HepG2 (cell line): ENCODE data around the gene HAUS1. TPM values are rescaled to one million over a fixed set of nuclear protein-coding genes. Genes with fewer than 3 reads are reported as not detected.

Experiments used
- ATAC-seq: fragments of 200-7000 bp; cut with Tn5 transposase; 3 replicates; pipeline ENCODE4 v1.9.1; 2020; ENCODE audit warnings: mild to moderate bottlenecking, moderate library complexity
- BruUV-seq: library from RNA; stranded (reverse); fragments of 400-500 nt; replicated peaks from 2 replicates; lab custom pipeline; 2021; lab: Mats Ljungman, UMichigan
- CTCF ChIA-PET: fragments of 300-600 bp; formaldehyde crosslinking; extraction: SDS; loops from one replicate; lab custom pipeline; 2021; ENCODE audit warnings: low total read pairs, inconsistent platforms, low intra/inter-chr PET ratio; lab: Yijun Ruan, JAX
- POLR2A ChIA-PET: fragments of 350-600 bp; sonication (Branson Sonifier 250); formaldehyde crosslinking; loops from one replicate; lab custom pipeline; 2020; ENCODE audit warnings: antibody characterized with exemption, inconsistent platforms; lab: Yijun Ruan, JAX
- DNase-seq: peaks from one replicate; pipeline ENCODE4 v3.0.0-alpha.2; 2015; ENCODE audit warnings: low spot score
- FAIRE-seq: peaks from 3 replicates; lab custom pipeline; 2011; peaks lifted over from hg19 to GRCh38; lab: Jason Lieb, UNC
- H2AFZ ChIP-seq: one replicate; pipeline ENCODE4 v1.6.1; 2011; ENCODE audit warnings: low read length, inconsistent platforms
- H3K27ac ChIP-seq: fragments of 300-600 bp; 3 replicates; pipeline ENCODE4 v1.8.0; 2011; ENCODE audit warnings: mixed run types, mild to moderate bottlenecking, mixed read lengths, low read length, inconsistent platforms; ENCODE audit not compliant: insufficient read depth; ENCODE audit errors: extremely low read length
- H3K27me3 ChIP-seq, 2 experiments: fragments of 200-600 bp in 1 of 2; 2 replicates in 1 of 2; 3 replicates in 1 of 2; pipeline versions ENCODE4 v1.6.0 to v1.8.0; 2011; ENCODE audit warnings: low read length in 2 of 2, mild to moderate bottlenecking in 2 of 2, moderate library complexity in 2 of 2, inconsistent platforms in 1 of 2; ENCODE audit not compliant: insufficient read depth in 2 of 2, control insufficient read depth in 1 of 2
- H3K36me3 ChIP-seq, 2 experiments: fragments of 200-600 bp in 1 of 2; replicated peaks in 1 of 2; 2 replicates in 1 of 2; 3 replicates in 1 of 2; pipeline versions ENCODE4 v1.5.1 to v1.8.0; 2011; ENCODE audit warnings: low read length in 2 of 2, inconsistent platforms in 1 of 2; ENCODE audit not compliant: insufficient read depth in 2 of 2, control insufficient read depth in 1 of 2
- H3K4me1 ChIP-seq: 2 replicates; pipeline ENCODE4 v1.5.1; 2012; ENCODE audit warnings: low read length, inconsistent platforms; ENCODE audit not compliant: insufficient read depth
- H3K4me2 ChIP-seq: 2 replicates; pipeline ENCODE4 v1.6.0; 2011; ENCODE audit warnings: low read depth, low read length, inconsistent platforms
- H3K4me3 ChIP-seq, 3 experiments: fragments of 200-600 bp in 1 of 3; sonication (generic), shearing (Covaris generic) in 1 of 3; replicated peaks in 1 of 3; 2 replicates each; pipeline ENCODE4 v1.5.1; 2011 to 2016; ENCODE audit warnings: low read length in 3 of 3, inconsistent platforms in 2 of 3, low read depth in 2 of 3, mild to moderate bottlenecking in 2 of 3, control low read depth in 1 of 3, mixed read lengths in 1 of 3; ENCODE audit not compliant: insufficient read depth in 1 of 3
- H3K79me2 ChIP-seq: one replicate; pipeline ENCODE4 v1.6.1; 2011; ENCODE audit warnings: low read length, inconsistent platforms; ENCODE audit not compliant: insufficient read depth
- H3K9ac ChIP-seq: 2 replicates; pipeline ENCODE4 v1.6.0; 2011; ENCODE audit warnings: mild to moderate bottlenecking, low read depth, low read length, inconsistent platforms; ENCODE audit not compliant: insufficient read depth
- H3K9me3 ChIP-seq: 2 replicates; pipeline ENCODE4 v1.5.1; 2012; ENCODE audit warnings: mild to moderate bottlenecking, low read length
- H4K20me1 ChIP-seq: 2 replicates; pipeline ENCODE4 v1.6.0; 2011; ENCODE audit warnings: inconsistent platforms, mild to moderate bottlenecking, low read length, moderate library complexity; ENCODE audit not compliant: insufficient read depth
- ARNTL ChIP-seq: sonication (generic); formaldehyde crosslinking; IDR thresholded peaks from 2 replicates; pipeline ENCODE4 v1.4.0; 2020; ENCODE audit warnings: mild to moderate bottlenecking, missing genetic modification reagents
- IRF2 ChIP-seq: IDR thresholded peaks from 2 replicates; pipeline ENCODE4 v1.6.1; 2018; ENCODE audit warnings: missing genetic modification reagents, missing compliant biosample characterization
- MAFF ChIP-seq: IDR thresholded peaks from 2 replicates; pipeline ENCODE4 v1.6.1; 2011; ENCODE audit warnings: low read depth, low read length, improper control_type of control experiment
- RAD51 ChIP-seq: fragments of 450-650 bp; IDR thresholded peaks from 2 replicates; pipeline ENCODE4 v1.6.1; 2016; ENCODE audit warnings: borderline replicate concordance
- SP5 ChIP-seq: IDR thresholded peaks from 2 replicates; pipeline ENCODE4 v1.6.1; 2016; ENCODE audit warnings: low read depth, borderline replicate concordance
- YY1 ChIP-seq: IDR thresholded peaks from 2 replicates; pipeline ENCODE4 v1.6.1; 2011; ENCODE audit warnings: low read length, low read depth, moderate library complexity, mild to moderate bottlenecking; ENCODE audit not compliant: insufficient read depth, insufficient replicate concordance
- ZNF136 ChIP-seq: sonication (generic); formaldehyde crosslinking; IDR thresholded peaks from 2 replicates; pipeline ENCODE4 v1.8.1; 2022; ENCODE audit warnings: low read depth, mild to moderate bottlenecking, moderate library complexity, missing genetic modification reagents
- ZNF138 ChIP-seq: sonication (generic); formaldehyde crosslinking; IDR thresholded peaks from 2 replicates; pipeline ENCODE4 v1.5.0; 2020; ENCODE audit warnings: mild to moderate bottlenecking, low read depth, missing genetic modification reagents
- ZNF296 ChIP-seq: sonication (generic); formaldehyde crosslinking; conservative IDR thresholded peaks from 2 replicates; pipeline ENCODE4 v1.5.0; 2020; ENCODE audit warnings: mild to moderate bottlenecking, missing genetic modification reagents
- ZNF724P ChIP-seq: sonication (generic); formaldehyde crosslinking; IDR thresholded peaks from 2 replicates; pipeline ENCODE4 v1.8.0; 2022; ENCODE audit warnings: missing genetic modification reagents, borderline replicate concordance
- ZNF768 ChIP-seq: sonication (generic); formaldehyde crosslinking; IDR thresholded peaks from 2 replicates; pipeline ENCODE4 v1.4.0; 2020; ENCODE audit warnings: missing genetic modification reagents
- ZNF878 ChIP-seq: sonication (generic); formaldehyde crosslinking; IDR thresholded peaks from 2 replicates; pipeline ENCODE4 v1.8.1; 2023; ENCODE audit warnings: mild to moderate bottlenecking, missing genetic modification reagents, moderate library complexity
- WGBS: methylation state at CpG from one replicate; pipeline ENCODE4 v1.1.6; 2017; ENCODE audit warnings: low lambda C conversion rate; 5-methylcytosine and 5-hydroxymethylcytosine counted together
- in situ Hi-C: cut with HindIII; loops from 2 replicates; pipeline ENCODE4 v1.10.0; 2017; ENCODE audit warnings: low pct_unique_long_range_greater_than_20kb; ENCODE audit not compliant: extremely low pct_ligation_motif_present
- intact Hi-C: fragments of 100-400 bp; cut with micrococcal nuclease; formaldehyde crosslinking; loops from one replicate; pipeline ENCODE4 v1.10.0; 2022; ENCODE audit not compliant: unreplicated experiment
- polyA plus RNA-seq, 8 experiments: library from polyadenylated mRNA; depleted of rRNA in 3 of 8; stranded (reverse) in 7 of 8; unstranded in 1 of 8; fragments of >200 nt; fragmentation: Illumina TruSeq in 4 of 8; extraction: Trizol in 4 of 8; gene quantifications; 2 replicates each; pipeline versions ENCODE4 v1.2.1 to v1.2.3, GENCODE V29; 2011 to 2016; ENCODE audit warnings: low read depth in 4 of 8, missing spikeins in 1 of 8, mixed read lengths in 1 of 8; ENCODE audit not compliant: insufficient read depth in 1 of 8
- total RNA-seq, 5 experiments: library from RNA; depleted of rRNA; stranded (reverse); fragments of >200 nt; fragmentation: Illumina TruSeq; extraction: Trizol; gene quantifications; 2 replicates each; pipeline ENCODE4 v1.2.3, GENCODE V29; 2016; ENCODE audit warnings: low read depth in 1 of 5
- TF ChIP-seq, protein P1 (sequence below): sonication (generic); formaldehyde crosslinking; IDR thresholded peaks from 2 replicates; pipeline ENCODE4 v1.5.0; 2020; ENCODE audit warnings: mild to moderate bottlenecking, missing genetic modification reagents, borderline replicate concordance
- TF ChIP-seq, protein P2 (sequence below): sonication (generic); formaldehyde crosslinking; conservative IDR thresholded peaks from 2 replicates; pipeline ENCODE4 v1.8.0; 2022; ENCODE audit warnings: missing genetic modification reagents

The HAUS1 gene
- total and polyA plus RNA-seq, 2 of the 13 experiments (the other 11 are each of a cell fraction or from before 2014, with no cell fraction given), result 20.6 to 59.2 TPM

DNA sequence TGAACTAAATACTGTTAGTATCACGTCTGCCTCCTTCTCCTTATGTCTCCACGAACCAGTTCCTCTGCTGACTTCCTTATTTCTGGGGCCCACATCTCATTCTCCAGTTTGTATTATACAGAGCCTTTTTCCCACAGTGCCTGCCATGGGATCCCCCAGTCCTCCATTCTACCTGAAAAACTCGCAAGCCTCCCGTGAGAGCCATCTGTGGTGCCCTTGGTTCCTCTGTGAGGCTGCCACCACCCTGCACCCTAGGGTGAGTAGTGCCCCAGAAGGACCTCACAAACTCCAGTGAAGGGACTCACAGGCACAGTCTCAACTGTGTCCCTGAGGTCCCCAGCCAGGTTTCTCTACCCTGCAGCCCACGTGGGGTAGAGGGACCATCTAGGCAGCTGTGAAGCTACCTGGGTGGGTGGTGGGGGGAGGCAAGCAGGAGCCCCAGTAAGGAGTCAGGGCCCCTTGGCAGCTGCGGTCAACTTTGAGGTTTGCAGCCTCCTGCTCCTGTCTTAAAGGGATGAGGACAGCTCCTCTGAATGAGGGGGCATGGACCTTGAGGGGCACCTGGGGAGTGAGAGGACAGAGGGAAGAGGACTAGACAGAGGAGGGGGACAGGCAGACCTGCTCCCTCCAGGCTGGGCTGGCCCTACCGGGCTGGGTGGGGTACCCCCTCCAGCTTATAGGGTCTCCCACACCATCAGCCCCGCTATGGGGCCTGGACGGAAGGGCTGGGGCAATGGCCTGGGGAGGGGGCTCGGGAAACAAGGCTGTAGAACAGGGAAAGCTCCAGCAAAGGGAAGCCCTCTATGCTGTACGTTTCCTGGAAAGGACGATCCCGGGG, 33.2 kb upstream of the HAUS1 start:
- peak overlapping the region in 2 of 3 experiments; percentile 54 to 72; a peak in 4 of 6 replicates for H3K4me3 ChIP-seq
- POLR2A ChIA-PET, result no interaction called here
- in situ Hi-C loops (loop anchor here (5.0 to 10.0 kb wide), 2 partner anchors 104 to 376 kb away; partner anchors contain the start of gene EPG5), intact Hi-C loops (loop anchor here (1.0 to 10.0 kb wide), 3 partner anchors 91 to 136 kb away; partner anchors contain the start of gene EPG5)
- H3K9me3 ChIP-seq, result no peaks in the 10 kb centered on the region
- H3K27me3 ChIP-seq, result peaks cover 12 to 39% of the 10 kb centered on the region in 2 experiments; a peak in 4 of 5 replicates
- no peak overlapping the region for H2AFZ ChIP-seq
- no peak for FAIRE-seq
- H3K36me3 ChIP-seq, result no peaks in the 10 kb centered on the region
- peaks cover 21% of the 10 kb centered on the region for H3K4me1 ChIP-seq
- no peak for DNase-seq
- CTCF ChIA-PET, result no interaction called here
- H3K4me2 ChIP-seq, result peak overlapping the region; percentile 77
- peak; percentile 14 for ATAC-seq
- no peaks in the 10 kb centered on the region for H3K79me2 ChIP-seq
- H3K27ac ChIP-seq, result no peak overlapping the region
- peak overlapping the region; percentile 54; the same call in 1 of the 2 replicates for H3K9ac ChIP-seq
- peaks cover 9% of the 10 kb centered on the region; the same call in 1 of the 2 replicates for H4K20me1 ChIP-seq
- no TSS peak for BruUV-seq
- 30% methylated on average over 7 of the region's 13 CpGs for WGBS
- TF ChIP-seq ZNF768 (no peak), ZNF724P (CRISPR knock-in tag) (no peak), IRF2 (CRISPR knock-in tag) (no peak), ARNTL (no peak), ZNF878 (CRISPR knock-in tag) (no peak), SP5 (CRISPR knock-in tag) (no peak), ZNF138 (no peak), ZNF136 (no peak), ZNF296 (CRISPR knock-in tag) (no peak), YY1 (no peak), RAD51 (no peak), MAFF (no peak)
- TF ChIP-seq, protein P1, sequence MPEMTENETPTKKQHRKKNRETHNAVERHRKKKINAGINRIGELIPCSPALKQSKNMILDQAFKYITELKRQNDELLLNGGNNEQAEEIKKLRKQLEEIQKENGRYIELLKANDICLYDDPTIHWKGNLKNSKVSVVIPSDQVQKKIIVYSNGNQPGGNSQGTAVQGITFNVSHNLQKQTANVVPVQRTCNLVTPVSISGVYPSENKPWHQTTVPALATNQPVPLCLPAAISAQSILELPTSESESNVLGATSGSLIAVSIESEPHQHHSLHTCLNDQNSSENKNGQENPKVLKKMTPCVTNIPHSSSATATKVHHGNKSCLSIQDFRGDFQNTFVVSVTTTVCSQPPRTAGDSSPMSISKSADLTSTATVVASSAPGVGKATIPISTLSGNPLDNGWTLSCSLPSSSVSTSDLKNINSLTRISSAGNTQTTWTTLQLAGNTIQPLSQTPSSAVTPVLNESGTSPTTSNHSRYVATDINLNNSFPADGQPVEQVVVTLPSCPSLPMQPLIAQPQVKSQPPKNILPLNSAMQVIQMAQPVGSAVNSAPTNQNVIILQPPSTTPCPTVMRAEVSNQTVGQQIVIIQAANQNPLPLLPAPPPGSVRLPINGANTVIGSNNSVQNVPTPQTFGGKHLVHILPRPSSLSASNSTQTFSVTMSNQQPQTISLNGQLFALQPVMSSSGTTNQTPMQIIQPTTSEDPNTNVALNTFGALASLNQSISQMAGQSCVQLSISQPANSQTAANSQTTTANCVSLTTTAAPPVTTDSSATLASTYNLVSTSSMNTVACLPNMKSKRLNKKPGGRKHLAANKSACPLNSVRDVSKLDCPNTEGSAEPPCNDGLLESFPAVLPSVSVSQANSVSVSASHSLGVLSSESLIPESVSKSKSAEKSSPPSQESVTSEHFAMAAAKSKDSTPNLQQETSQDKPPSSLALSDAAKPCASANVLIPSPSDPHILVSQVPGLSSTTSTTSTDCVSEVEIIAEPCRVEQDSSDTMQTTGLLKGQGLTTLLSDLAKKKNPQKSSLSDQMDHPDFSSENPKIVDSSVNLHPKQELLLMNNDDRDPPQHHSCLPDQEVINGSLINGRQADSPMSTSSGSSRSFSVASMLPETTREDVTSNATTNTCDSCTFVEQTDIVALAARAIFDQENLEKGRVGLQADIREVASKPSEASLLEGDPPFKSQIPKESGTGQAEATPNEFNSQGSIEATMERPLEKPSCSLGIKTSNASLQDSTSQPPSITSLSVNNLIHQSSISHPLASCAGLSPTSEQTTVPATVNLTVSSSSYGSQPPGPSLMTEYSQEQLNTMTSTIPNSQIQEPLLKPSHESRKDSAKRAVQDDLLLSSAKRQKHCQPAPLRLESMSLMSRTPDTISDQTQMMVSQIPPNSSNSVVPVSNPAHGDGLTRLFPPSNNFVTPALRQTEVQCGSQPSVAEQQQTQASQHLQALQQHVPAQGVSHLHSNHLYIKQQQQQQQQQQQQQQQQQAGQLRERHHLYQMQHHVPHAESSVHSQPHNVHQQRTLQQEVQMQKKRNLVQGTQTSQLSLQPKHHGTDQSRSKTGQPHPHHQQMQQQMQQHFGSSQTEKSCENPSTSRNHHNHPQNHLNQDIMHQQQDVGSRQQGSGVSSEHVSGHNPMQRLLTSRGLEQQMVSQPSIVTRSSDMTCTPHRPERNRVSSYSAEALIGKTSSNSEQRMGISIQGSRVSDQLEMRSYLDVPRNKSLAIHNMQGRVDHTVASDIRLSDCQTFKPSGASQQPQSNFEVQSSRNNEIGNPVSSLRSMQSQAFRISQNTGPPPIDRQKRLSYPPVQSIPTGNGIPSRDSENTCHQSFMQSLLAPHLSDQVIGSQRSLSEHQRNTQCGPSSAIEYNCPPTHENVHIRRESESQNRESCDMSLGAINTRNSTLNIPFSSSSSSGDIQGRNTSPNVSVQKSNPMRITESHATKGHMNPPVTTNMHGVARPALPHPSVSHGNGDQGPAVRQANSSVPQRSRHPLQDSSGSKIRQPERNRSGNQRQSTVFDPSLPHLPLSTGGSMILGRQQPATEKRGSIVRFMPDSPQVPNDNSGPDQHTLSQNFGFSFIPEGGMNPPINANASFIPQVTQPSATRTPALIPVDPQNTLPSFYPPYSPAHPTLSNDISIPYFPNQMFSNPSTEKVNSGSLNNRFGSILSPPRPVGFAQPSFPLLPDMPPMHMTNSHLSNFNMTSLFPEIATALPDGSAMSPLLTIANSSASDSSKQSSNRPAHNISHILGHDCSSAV (CRISPR knock-in tag), result no peak
- TF ChIP-seq, protein P2, sequence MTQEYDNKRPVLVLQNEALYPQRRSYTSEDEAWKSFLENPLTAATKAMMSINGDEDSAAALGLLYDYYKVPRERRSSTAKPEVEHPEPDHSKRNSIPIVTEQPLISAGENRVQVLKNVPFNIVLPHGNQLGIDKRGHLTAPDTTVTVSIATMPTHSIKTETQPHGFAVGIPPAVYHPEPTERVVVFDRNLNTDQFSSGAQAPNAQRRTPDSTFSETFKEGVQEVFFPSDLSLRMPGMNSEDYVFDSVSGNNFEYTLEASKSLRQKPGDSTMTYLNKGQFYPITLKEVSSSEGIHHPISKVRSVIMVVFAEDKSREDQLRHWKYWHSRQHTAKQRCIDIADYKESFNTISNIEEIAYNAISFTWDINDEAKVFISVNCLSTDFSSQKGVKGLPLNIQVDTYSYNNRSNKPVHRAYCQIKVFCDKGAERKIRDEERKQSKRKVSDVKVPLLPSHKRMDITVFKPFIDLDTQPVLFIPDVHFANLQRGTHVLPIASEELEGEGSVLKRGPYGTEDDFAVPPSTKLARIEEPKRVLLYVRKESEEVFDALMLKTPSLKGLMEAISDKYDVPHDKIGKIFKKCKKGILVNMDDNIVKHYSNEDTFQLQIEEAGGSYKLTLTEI, result no peak
